Measurements from ENCODE around the gene PIANP.

Gene PIANP

DNA sequence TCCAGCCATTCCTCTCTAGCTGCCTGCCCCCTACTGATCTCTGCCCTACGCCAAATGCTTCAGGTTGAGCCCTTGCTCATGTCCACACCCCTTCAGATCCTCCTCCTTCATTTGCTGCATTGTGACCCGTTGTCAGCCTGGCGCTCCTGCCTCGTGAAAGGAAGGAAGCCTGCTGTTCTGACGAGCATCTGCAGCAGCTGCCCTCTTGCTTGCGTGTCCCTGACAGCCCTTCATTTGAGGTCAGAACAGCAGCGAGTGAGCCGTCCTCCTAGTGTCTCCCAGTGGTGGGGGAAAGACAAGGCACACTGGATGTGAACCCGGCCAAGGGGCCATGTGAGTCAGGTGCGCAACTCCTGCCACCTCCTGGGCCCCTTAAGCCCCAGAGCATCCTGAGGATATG lies 3.0 kb upstream of the PIANP start:
- DNase-seq = peak; percentile 63

DNA sequence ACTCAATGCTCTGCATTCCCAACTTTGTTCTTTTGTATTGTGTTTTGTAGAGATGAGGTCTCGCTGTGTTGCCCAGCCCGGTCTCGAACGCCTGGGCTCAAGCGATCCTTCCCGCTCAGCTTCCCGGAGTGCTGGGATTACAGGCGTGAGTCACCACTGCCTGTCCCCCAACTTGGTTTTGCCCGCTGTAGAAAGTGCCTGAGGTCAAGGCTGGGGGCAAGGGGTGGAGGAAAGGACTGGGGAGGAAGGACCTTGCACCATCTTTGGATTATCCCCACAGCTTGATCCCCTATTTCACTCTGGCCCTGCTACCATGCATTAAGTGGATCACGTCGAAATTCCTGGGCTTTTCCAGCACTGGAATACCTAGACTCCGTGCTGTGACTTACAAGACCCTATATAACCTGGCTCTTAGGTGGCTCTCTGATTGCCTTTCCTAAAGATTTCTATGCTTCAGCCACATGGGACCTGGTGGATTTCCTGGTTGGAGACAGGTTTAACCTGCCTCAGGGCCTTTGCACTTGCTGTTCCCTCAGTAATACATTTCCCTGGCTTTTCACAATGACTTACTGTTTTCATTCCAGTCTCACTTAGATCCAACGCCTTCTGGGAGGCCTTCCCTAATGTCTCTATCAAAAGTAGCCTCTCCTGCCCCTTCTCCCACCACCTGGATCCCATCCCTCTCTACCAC lies 608 bp upstream of the PIANP start:
- DNase-seq = no peak

- peak; percentile 81 for DNase-seq
Measured at GRCh38 chr12:6699989-6700645, 498 bp downstream of the PIANP start.

- DNase-seq = peak; percentile 84
Measured at GRCh38 chr12:6699259-6699988, 1.2 kb downstream of the PIANP start.

GRCh38 chr12:6698352-6699046 lies 2.1 kb downstream of the PIANP start:
- no peak for DNase-seq

- DNase-seq = peak; percentile 87
Measured at GRCh38 chr12:6697584-6698351, 2.8 kb downstream of the PIANP start.

- no peak for DNase-seq
Measured at GRCh38 chr12:6696690-6697583, 3.7 kb downstream of the PIANP start.

DNA sequence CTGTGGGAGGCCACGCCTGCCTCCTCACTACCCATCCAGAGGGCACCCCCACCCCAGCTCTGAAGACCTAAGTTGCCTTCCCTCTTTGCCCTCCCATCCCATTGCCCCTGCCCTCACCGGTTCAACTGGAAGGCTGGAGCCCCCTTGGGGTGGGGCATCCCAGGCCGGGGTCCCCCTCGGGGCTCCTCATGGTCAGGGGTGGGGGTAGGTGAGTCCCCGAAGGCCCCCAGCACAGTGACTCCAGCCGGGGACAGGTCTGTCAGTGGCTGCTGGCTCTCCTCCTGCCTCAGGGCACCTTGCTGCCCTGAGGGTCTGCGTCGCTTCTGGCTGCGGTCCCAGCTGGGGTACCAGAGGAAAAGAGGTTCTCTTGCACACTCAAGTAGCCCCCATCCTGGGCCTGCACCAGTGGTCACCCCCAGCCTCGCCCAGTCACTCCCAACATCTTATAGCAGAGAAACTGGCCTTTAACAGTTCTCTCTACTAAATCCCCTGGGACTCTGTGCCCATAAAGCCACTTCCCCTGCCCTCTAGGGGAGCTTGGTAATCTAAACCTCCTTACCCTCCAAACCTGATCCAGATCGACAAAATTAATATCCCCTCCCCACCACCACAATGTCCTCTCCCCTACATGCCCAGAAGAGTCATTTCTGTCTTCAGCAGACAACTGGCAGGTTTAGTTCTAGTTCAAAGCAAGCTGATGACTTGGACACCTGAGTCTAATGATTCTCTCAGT lies 5.1 kb downstream of the PIANP start:
- peak; percentile 58 for DNase-seq

- no peak for DNase-seq
Measured at GRCh38 chr12:6694701-6695100, 5.9 kb downstream of the PIANP start.

DNA sequence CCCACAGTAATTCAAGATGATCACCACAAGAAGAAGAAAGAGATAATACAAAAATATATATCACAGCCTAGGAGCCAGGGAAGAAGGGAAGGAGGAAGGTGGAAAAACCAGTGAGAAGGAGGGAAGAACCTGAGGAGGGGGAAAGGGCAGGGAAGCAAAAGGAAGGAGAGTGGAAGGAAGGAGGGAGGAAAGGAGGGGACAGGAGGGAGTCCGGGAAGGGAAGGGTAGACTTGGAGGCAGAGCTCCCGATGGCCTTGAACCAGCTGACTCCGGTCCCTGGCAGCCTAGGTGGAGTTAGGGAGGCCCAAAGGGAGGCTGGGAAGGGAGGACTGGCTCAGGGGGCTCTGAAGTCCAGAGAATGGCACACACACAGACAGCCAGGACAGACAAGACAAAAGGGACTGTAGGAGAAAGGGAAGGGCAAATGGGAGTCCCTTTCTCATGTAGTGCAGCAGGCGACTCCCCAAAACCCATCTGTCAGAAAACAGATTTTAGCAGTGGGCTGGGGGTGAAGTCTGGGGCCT lies 6.7 kb downstream of the PIANP start:
- DNase-seq = no peak

GRCh38 chr12:6692888-6693287 lies 7.7 kb downstream of the PIANP start:
- no peak for DNase-seq

GRCh38 chr12:6691473-6691872 lies 9.1 kb downstream of the PIANP start:
- DNase-seq = peak; percentile 79

- peak; percentile 100 for DNase-seq
Measured at GRCh38 chr12:6688999-6689882, 11.4 kb downstream of the PIANP start, which contains the start of gene ZNF384. Gene ZNF384, minus strand, starts transcription at chr12:6689375. Its CDS starts 9,855 bp downstream, at chr12:6679520.

GRCh38 chr12:6688543-6688998 lies 12.0 kb downstream of the PIANP start:
- DNase-seq = no peak

DNA sequence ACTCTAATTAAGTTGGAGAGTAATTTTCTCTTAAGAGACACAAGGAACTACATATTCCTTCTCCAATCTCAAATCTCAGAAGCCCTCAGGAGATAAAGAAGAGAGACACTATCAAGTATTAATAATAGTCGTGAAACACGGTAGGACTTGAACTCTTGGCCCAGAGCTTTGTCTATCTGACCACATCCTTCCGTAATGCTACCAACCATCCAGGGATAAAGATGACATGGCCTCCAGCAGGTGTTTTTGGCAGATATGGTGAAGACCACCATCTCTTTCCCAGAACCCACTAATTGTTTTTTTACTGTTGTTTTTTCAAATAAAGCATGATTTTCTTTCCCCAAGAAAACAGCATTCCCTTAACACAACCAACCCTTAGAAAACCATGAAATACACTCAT lies 14.8 kb downstream of the PIANP start:
- DNase-seq = no peak

DNA sequence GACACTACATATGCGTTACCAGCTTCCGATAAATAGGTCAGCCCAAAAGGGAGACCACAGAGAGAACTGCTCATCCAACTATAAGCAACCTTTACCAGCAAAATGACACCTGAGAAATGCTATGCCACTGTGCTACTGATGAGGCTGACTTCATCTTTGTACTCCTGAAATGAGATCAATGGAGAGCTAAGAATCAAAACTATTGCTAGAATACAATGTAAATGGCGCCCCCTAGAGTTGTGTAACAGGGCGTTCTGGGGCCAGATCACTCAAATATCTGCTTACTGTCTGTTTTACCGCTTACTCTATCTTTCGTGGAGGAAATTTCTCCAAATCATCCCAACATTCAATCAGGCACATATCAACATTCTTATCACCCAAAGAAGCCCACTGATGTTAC lies 16.0 kb downstream of the PIANP start:
- peak; percentile 88 for DNase-seq

DNA sequence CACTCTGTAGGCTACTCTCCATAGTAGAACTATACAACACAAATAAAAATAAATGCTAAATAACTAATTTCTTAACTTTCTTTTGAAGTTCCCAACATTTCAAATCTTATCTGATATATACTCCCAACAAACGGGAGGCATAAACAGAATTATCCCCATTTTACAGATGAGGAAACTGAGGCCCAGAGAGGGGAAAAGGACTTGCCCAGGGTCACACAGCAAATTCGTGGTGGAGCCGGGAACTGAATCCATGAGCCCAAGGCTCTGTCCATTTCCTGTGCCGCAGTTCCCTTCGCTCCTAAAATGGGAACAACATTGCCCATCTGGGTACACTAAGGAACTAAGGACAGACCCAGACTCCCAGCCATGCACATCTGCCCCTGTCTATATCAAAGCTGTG lies 23.7 kb downstream of the PIANP start:
- DNase-seq = no peak

- no peak for DNase-seq
Measured at GRCh38 chr12:6672143-6672542, 28.5 kb downstream of the PIANP start.

DNA sequence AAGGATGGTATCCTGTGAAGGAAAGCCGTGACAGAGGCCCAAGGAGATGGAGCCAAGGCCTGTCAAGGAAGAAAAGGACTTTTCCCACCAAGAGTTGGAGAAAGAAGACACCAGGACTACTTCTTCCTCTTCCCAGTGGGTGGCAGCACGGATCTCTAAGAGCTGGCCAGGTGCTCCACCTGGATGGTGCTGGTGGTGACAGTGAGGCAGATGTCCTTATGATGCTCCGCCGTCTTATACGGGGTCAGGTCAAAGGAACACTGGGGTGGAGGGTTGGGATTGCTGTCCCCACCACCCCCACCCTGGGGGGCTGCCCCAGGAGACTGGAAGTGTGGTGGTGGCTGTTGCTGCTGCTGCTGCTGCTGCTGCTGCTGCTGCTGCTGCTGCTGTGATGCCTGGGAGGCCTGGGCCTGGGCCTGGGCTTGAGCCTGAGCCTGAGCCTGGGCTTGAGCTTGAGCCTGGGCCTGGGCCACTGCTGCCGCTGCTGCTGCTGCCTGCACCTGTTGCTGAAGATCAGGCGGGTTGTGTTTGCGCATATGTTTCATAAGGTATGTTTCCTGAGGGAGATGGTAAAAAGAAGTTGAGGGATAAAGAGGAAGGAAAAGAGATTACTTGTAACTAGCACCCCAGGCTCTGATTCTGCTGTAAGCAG lies 32.9 kb downstream of the PIANP start:
- DNase-seq = peak; percentile 82

Data from NCI-H2171 treated with DMSO at 0.1 percent for 48 hours (cell line).